Neural cell (in vitro differentiated cells): Measurements from ENCODE around the gene COL28A1.

Experiments used
- CTCF ChIP-seq: fragments of 450-650 bp; IDR thresholded peaks from 2 replicates; pipeline ENCODE4 v1.5.1; 2014; ENCODE audit warnings: antibody characterized with exemption, mild to moderate bottlenecking, moderate library complexity; ENCODE audit not compliant: poor library complexity, severe bottlenecking
- EP300 ChIP-seq: fragments of 450-650 bp; conservative IDR thresholded peaks from 2 replicates; pipeline ENCODE4 v1.6.1; 2014; ENCODE audit warnings: antibody characterized with exemption, mild to moderate bottlenecking, moderate library complexity; ENCODE audit not compliant: poor library complexity, severe bottlenecking
- EZH2 ChIP-seq: fragments of 200-600, 300-800 bp; shearing (Covaris generic), sonication (generic); IDR thresholded peaks from 2 replicates; pipeline ENCODE4 v1.6.1; 2014; ENCODE audit warnings: antibody characterized with exemption, low read length, borderline replicate concordance, mild to moderate bottlenecking; ENCODE audit not compliant: insufficient read depth, poor library complexity, severe bottlenecking
- POLR2AphosphoS5 ChIP-seq: IDR thresholded peaks from 2 replicates; pipeline ENCODE4 v1.6.1; 2012
- REST ChIP-seq: IDR thresholded peaks from 2 replicates; pipeline ENCODE4 v1.6.1; 2012; ENCODE audit warnings: borderline replicate concordance
- TAF1 ChIP-seq: IDR thresholded peaks from 2 replicates; pipeline ENCODE4 v1.6.1; 2012; ENCODE audit warnings: low read depth

GRCh38 chr7:7505915-7506314 lies 29.8 kb downstream of the COL28A1 start:
- TF ChIP-seq EZH2 (no peak), POLR2AphosphoS5 (no peak), CTCF (no peak), TAF1 (no peak), REST (no peak), EP300 (no peak)
